Activated naive CD4-positive, alpha-beta T cell treated with anti-CD3 and anti-CD28 coated beads, Interleukin-2, amount 50 U/mL, for 72 hours (primary cell): ENCODE data around the gene C10orf105. TPM values are rescaled to one million over a fixed set of nuclear protein-coding genes. Genes with fewer than 3 reads are reported as not detected.
A peak's percentile ranks its signal among the peaks of the same experiment; 100 is the strongest.

Experiments used
- ATAC-seq, 2 donors: fragments of 150-1000 bp; cut with Tn5 transposase; 2 replicates each; pipeline ENCODE4 v1.10.0; 2021; ENCODE audit warnings: mild to moderate bottlenecking in 2 of 2, moderate library complexity in 2 of 2
- DNase-seq, 2 donors: peaks; one replicate each; pipeline ENCODE4 v3.0.0; 2021 to 2022; ENCODE audit warnings: low spot score in 2 of 2
- H3K27ac Mint-ChIP-seq, 2 donors: one replicate each; pipeline ENCODE4 v1.8.0; 2022; ENCODE audit warnings: mild to moderate bottlenecking in 2 of 2, mixed read lengths in 2 of 2
- H3K36me3 Mint-ChIP-seq, 2 donors: one replicate each; pipeline ENCODE4 v1.8.0; 2022; ENCODE audit warnings: mixed read lengths in 2 of 2
- H3K9me3 Mint-ChIP-seq, 2 donors: one replicate each; pipeline ENCODE4 v1.8.0; 2022; ENCODE audit warnings: mixed read lengths in 2 of 2
- total RNA-seq, 2 donors: library from RNA; stranded (reverse); gene quantifications; one replicate each; pipeline ENCODE4 v1.2.3, GENCODE V29; 2022

C10orf105 gene
- total RNA-seq, 2 donors from 2014 or later = 0.45 to 0.68 TPM

GRCh38 chr10:71753960-71754505 is 34.5 kb upstream of the C10orf105 start:
- no peak for DNase-seq
- H3K27ac Mint-ChIP-seq = peak overlapping the region; percentile 85 to 89
- peaks cover 31 to 39% of the 10 kb centered on the region in 2 donors for H3K36me3 Mint-ChIP-seq
- no peak for ATAC-seq
- H3K9me3 Mint-ChIP-seq = no peaks in the 10 kb centered on the region

- DNase-seq (no peak), ATAC-seq (no peak)
- Mint-ChIP-seq H3K27ac (peak overlapping the region; percentile 85 to 89), H3K36me3 (peaks cover 28 to 46% of the 10 kb centered on the region in 2 donors), H3K9me3 (no peaks in the 10 kb centered on the region)
Observed at GRCh38 chr10:71753091-71753959, 33.7 kb upstream of the C10orf105 start.

GRCh38 chr10:71752391-71753090 is 33.0 kb upstream of the C10orf105 start:
- DNase-seq = peak in 1 of 2 donors; percentile 59
- Mint-ChIP-seq H3K9me3 (no peaks in the 10 kb centered on the region), H3K36me3 (peaks cover 27 to 47% of the 10 kb centered on the region in 2 donors), H3K27ac (peak overlapping the region; percentile 69 to 85)
- peak in 1 of 2 donors; percentile 27 for ATAC-seq

GRCh38 chr10:71751515-71752224 is 32.1 kb upstream of the C10orf105 start:
- no peaks in the 10 kb centered on the region for H3K9me3 Mint-ChIP-seq
- H3K36me3 Mint-ChIP-seq = peaks cover 24 to 51% of the 10 kb centered on the region in 2 donors
- no peak for ATAC-seq
- peak in 1 of 2 donors; percentile 54 for DNase-seq
- H3K27ac Mint-ChIP-seq = peak overlapping the region; percentile 69 to 85

DNA sequence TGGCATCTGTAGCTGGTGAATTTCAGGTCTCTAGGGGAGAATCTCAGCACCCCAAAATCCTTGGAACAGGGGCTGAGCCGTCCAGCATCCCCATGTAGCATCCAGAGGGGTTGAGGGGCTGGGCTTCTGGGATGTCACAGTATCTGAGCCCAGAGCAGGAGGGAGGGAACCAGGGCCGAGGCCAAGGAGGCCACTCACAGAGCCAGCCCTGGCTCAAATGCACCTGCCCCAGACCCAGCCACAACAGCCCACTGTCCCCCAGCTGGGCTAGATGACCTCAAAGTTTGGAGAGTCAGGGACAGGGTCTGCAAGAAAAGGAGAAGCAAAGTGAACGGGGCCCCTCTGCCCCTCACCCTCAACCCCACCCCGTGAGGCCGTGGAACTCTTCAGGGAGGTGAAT is 31.4 kb upstream of the C10orf105 start:
- ATAC-seq = no peak
- Mint-ChIP-seq H3K36me3 (peaks cover 18 to 46% of the 10 kb centered on the region in 2 donors), H3K27ac (peak overlapping the region; percentile 90 to 99)

GRCh38 chr10:71750124-71750841 is 30.7 kb upstream of the C10orf105 start:
- ATAC-seq (no peak), DNase-seq (no peak)
- Mint-ChIP-seq H3K27ac (peak overlapping the region; percentile 90 to 99), H3K9me3 (no peaks in the 10 kb centered on the region), H3K36me3 (peaks cover 16 to 46% of the 10 kb centered on the region in 2 donors)

More for the DNA sequence above, 31.4 kb upstream of the C10orf105 start:
- DNase-seq = no peak
- H3K9me3 Mint-ChIP-seq = no peaks in the 10 kb centered on the region

DNA sequence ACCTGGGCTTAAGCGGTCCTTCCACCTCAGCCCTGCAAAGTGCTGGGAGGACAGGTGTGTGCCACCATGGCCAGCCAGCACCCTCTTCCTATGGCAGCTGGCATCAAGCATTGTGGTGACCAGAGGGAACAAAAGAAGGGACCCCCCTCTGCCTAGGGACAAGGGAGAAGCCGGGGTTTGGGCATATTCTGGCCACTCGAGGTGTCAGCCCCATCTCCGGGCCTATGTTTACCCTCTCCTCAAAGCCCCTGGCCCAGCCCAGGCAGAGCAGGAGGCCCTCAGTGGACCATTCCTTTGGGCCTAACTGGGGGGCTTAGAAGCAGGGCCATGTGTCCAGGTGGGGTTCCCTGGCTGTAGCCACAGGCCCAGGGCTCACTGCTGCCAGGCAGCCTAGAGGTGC is 29.8 kb upstream of the C10orf105 start:
- ATAC-seq = peak in 1 of 2 donors; percentile 4
- peaks cover 16 to 41% of the 10 kb centered on the region in 2 donors for H3K36me3 Mint-ChIP-seq
- no peaks in the 10 kb centered on the region for H3K9me3 Mint-ChIP-seq
- DNase-seq = no peak
- H3K27ac Mint-ChIP-seq = peak overlapping the region; percentile 90 to 99

DNA sequence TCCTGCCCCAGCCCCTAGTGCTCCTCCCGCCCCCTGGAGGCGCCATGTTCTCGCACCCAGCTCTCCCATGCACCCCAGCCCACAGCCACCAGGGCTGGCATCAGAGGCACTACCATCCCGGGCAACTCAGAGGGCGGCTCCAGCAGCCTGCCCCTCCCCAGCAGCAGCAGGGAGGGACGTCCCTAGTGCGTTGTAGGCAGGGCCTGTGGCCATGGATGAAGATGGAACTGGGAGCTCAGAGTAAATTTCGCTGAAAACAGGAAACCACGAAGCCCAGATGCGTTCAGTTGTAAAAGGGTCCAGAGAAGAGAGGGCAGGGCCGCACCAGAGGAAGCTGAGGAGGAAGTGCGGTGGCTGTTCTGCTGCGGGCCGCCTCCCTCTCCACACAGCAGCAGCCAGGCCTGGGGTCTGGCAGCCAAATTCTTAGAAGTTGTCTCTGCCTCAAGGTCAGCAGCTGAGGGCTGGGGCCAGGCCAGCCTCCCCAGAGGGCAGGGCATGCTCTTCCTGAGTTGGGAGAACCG is 29.2 kb upstream of the C10orf105 start:
- DNase-seq (peak; percentile 69 to 87), ATAC-seq (peak; percentile 81 to 84)
- peaks cover 13 to 41% of the 10 kb centered on the region in 2 donors for H3K36me3 Mint-ChIP-seq
- peak overlapping the region; percentile 90 to 99 for H3K27ac Mint-ChIP-seq
- H3K9me3 Mint-ChIP-seq = no peaks in the 10 kb centered on the region

GRCh38 chr10:71747551-71748523 is 28.3 kb upstream of the C10orf105 start:
- H3K9me3 Mint-ChIP-seq = no peaks in the 10 kb centered on the region
- peak overlapping the region; percentile 90 to 99 for H3K27ac Mint-ChIP-seq
- H3K36me3 Mint-ChIP-seq = peaks cover 8 to 35% of the 10 kb centered on the region in 2 donors
- DNase-seq (no peak), ATAC-seq (peak in 1 of 2 donors; percentile 17)

DNA sequence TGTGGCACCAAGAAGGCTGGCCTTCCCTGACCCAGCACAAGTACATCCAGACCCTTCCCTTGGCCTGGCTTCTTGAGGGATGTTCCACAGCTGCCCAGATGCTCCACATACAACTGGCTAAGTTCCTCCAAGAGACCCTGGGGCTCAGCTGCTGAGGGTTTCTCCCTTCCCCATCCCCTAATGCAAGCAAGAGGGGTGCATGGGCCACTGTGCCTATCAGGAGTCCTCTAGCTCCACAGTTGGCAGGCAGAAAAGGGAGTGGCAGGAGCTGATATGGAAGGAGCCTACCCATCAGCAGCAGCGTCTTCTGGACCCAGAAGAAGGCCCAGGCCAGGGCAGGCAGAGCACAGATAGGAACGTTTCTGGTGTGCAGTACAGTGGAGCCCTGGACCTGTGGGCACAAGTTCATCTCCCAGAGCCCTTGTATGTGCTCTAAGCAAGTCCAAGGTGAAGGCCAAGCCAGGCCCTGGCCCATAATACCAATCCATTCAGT is 27.5 kb upstream of the C10orf105 start:
- peak overlapping the region; percentile 90 to 99 for H3K27ac Mint-ChIP-seq
- H3K9me3 Mint-ChIP-seq = no peaks in the 10 kb centered on the region

DNA sequence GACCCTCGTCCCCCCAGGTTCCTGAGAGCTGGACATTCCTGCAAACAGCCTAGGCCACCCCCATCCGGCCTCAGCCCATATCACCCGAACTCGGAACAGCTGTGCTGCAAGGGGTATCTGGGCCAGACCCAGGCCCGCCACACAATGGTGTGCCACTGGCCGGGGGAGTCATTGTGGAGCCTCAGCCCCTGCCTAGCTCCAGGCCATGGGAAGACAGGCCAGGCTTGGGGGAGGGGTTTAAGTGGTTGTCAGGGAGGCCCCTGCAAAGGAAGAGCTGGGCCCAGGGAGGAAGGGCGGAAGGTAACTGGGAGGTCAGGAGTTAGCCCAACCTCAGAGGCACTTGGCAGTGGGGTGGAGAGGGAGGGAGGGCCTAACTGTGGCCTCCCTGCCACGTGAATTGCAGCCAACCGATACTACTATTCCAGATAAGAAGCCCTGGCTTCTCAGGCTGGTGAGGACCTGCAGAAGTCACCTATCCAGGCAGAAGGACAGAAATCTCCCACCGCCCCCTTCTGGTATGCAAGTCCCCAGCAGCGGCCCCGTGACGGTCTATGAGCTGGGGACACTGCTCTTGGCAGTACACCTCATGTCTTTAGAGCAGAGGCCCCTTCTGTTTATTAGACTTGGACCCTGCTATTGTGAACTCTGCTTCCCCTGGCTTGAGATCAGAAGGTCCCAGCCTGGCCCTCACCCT is 26.9 kb upstream of the C10orf105 start:
- Mint-ChIP-seq H3K36me3 (peaks cover 13 to 32% of the 10 kb centered on the region in 2 donors), H3K27ac (peak overlapping the region; percentile 90 to 99), H3K9me3 (peaks cover 0 to 1% of the 10 kb centered on the region in 2 donors)
- DNase-seq (no peak), ATAC-seq (no peak)

More for the DNA sequence above, 27.5 kb upstream of the C10orf105 start:
- DNase-seq (no peak), ATAC-seq (no peak)
- H3K36me3 Mint-ChIP-seq = peaks cover 12 to 35% of the 10 kb centered on the region in 2 donors

DNA sequence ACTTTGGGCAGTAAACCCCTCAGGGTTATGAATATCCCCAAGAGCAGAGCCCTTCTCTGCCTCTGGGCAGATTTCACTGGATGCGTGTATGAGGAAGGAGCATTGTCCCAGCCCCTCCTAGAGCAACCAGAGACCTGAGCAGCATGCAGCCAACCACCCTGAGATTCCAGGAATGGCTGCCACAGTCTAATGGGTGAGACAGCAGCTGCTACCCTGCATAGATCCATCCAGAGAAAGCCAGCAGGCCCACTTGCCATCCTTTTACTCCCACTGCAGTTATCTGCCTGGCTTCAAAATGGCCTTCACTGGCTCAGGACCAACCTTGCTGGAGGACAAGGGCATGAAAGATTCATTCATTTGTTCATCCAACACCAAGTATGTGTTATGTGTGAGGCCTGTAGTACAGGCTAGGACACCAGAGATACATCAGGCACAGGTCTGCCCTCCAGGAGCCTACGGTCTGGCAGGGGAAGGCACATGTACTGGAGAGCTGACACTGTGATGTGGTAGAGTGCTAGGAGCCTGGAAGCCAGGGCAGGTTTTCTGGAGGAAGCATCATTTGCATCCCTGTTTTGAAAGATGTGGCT is 26.2 kb upstream of the C10orf105 start:
- DNase-seq (no peak), ATAC-seq (no peak)
- Mint-ChIP-seq H3K9me3 (peaks cover 0 to 4% of the 10 kb centered on the region in 2 donors), H3K36me3 (peaks cover 13 to 31% of the 10 kb centered on the region in 2 donors), H3K27ac (peak overlapping the region; percentile 90 to 99)

GRCh38 chr10:71744897-71745663 is 25.5 kb upstream of the C10orf105 start:
- no peak for ATAC-seq
- DNase-seq = no peak
- Mint-ChIP-seq H3K36me3 (peaks cover 13 to 25% of the 10 kb centered on the region in 2 donors), H3K27ac (peak overlapping the region; percentile 38 to 90), H3K9me3 (peaks cover 0 to 4% of the 10 kb centered on the region in 2 donors)
